Liver (tissue), 9 donors: ENCODE results near the gene C2CD4D. TPM values are rescaled to one million over a fixed set of nuclear protein-coding genes. Genes with fewer than 3 reads are reported as not detected.

Source experiments
- DNase-seq: peaks from one replicate; pipeline ENCODE4 v3.0.0-alpha.2; 2017; ENCODE audit warnings: low spot score
- H3K27ac ChIP-seq, 2 donors: one replicate each; pipeline ENCODE4 v1.7.0; 2013; ENCODE audit warnings: inconsistent platforms in 2 of 2, low read length in 2 of 2, control low read depth in 1 of 2, low read depth in 1 of 2, mild to moderate bottlenecking in 1 of 2
- H3K27me3 ChIP-seq, 4 donors: one replicate each; pipeline versions ENCODE4 v1.6.1 to v1.7.0; 2013; ENCODE audit warnings: low read length in 3 of 4, inconsistent platforms in 1 of 4, mild to moderate bottlenecking in 1 of 4, moderate library complexity in 1 of 4; ENCODE audit not compliant: control insufficient read depth in 4 of 4, insufficient read depth in 4 of 4
- H3K36me3 ChIP-seq, 4 donors: one replicate each; pipeline versions ENCODE4 v1.6.1 to v1.7.0; 2013; ENCODE audit warnings: low read length in 3 of 4, mild to moderate bottlenecking in 3 of 4, low read depth in 1 of 4, moderate library complexity in 1 of 4; ENCODE audit not compliant: control insufficient read depth in 4 of 4, insufficient read depth in 3 of 4
- H3K4me1 ChIP-seq, 4 donors: one replicate each; pipeline versions ENCODE4 v1.6.1 to v1.7.0; 2013; ENCODE audit warnings: low read length in 3 of 4, mild to moderate bottlenecking in 3 of 4, moderate library complexity in 1 of 4; ENCODE audit not compliant: control insufficient read depth in 4 of 4, insufficient read depth in 4 of 4
- H3K4me3 ChIP-seq, 3 donors: one replicate each; pipeline versions ENCODE4 v1.6.1 to v1.7.0; 2013; ENCODE audit warnings: low read length in 3 of 3, control low read depth in 1 of 3, low read depth in 1 of 3, mild to moderate bottlenecking in 1 of 3
- H3K9ac ChIP-seq, 2 donors: one replicate each; pipeline ENCODE4 v1.7.0; 2013; ENCODE audit warnings: low read length in 2 of 2, mild to moderate bottlenecking in 2 of 2, moderate library complexity in 2 of 2, control low read depth in 1 of 2, low read depth in 1 of 2
- H3K9me3 ChIP-seq, 4 donors: one replicate each; pipeline versions ENCODE4 v1.6.1 to v1.7.0; 2013; ENCODE audit warnings: low read length in 3 of 4; ENCODE audit not compliant: control insufficient read depth in 4 of 4
- ATF3 ChIP-seq: IDR thresholded peaks from 2 replicates; pipeline ENCODE4 v1.6.1; 2016; ENCODE audit warnings: antibody characterized with exemption
- CTCF ChIP-seq: fragments of 150-350 bp; IDR thresholded peaks from 2 replicates; pipeline ENCODE4 v1.5.1; 2017; ENCODE audit warnings: improper control_type of control experiment, low read depth, low read length; ENCODE audit not compliant: missing input control
- EGR1 ChIP-seq, 2 donors: IDR thresholded peaks; 2 replicates each; pipeline ENCODE4 v1.6.1; 2016 to 2018; ENCODE audit warnings: antibody characterized with exemption in 2 of 2, low read depth in 2 of 2
- FOXA2 ChIP-seq: IDR thresholded peaks from 2 replicates; pipeline ENCODE4 v1.6.1; 2016; ENCODE audit warnings: antibody characterized with exemption
- GABPA ChIP-seq, 2 donors: IDR thresholded peaks in 1 of 2; conservative IDR thresholded peaks in 1 of 2; 2 replicates each; pipeline ENCODE4 v1.6.1; 2016; ENCODE audit warnings: antibody characterized with exemption in 2 of 2, mild to moderate bottlenecking in 1 of 2, moderate library complexity in 1 of 2
- HNF4A ChIP-seq, 2 donors: conservative IDR thresholded peaks; 2 replicates each; pipeline ENCODE4 v1.6.1; 2016; ENCODE audit warnings: antibody characterized with exemption in 2 of 2, mild to moderate bottlenecking in 2 of 2
- HNF4G ChIP-seq: IDR thresholded peaks from 2 replicates; pipeline ENCODE4 v1.6.1; 2016; ENCODE audit warnings: antibody characterized with exemption
- JUND ChIP-seq, 2 donors: IDR thresholded peaks; 2 replicates each; pipeline ENCODE4 v1.6.1; 2016; ENCODE audit warnings: antibody characterized with exemption in 2 of 2
- RAD21 ChIP-seq, 2 donors: IDR thresholded peaks; 2 replicates each; pipeline ENCODE4 v1.6.1; 2016; ENCODE audit warnings: antibody characterized with exemption in 2 of 2, mild to moderate bottlenecking in 2 of 2
- RXRA ChIP-seq, 2 donors: IDR thresholded peaks; 2 replicates each; pipeline ENCODE4 v1.6.1; 2017 to 2018; ENCODE audit warnings: antibody characterized with exemption in 2 of 2, mild to moderate bottlenecking in 1 of 2
- SP1 ChIP-seq: IDR thresholded peaks from 2 replicates; pipeline ENCODE4 v1.6.1; 2018; ENCODE audit warnings: antibody characterized with exemption, mild to moderate bottlenecking
- TAF1 ChIP-seq: conservative IDR thresholded peaks from 2 replicates; pipeline ENCODE4 v1.6.1; 2016; ENCODE audit warnings: antibody characterized with exemption, mild to moderate bottlenecking
- YY1 ChIP-seq: IDR thresholded peaks from 2 replicates; pipeline ENCODE4 v1.6.1; 2016; ENCODE audit warnings: antibody characterized with exemption, mild to moderate bottlenecking
- ZBTB33 ChIP-seq: IDR thresholded peaks from 2 replicates; pipeline ENCODE4 v1.6.1; 2016; ENCODE audit warnings: antibody characterized with exemption
- WGBS: extraction: QIAGEN DNeasy Blood & Tissue Kit; methylation state at CpG from one replicate; pipeline ENCODE4 v1.1.7; 2013; 5-methylcytosine and 5-hydroxymethylcytosine counted together
- polyA plus RNA-seq, 2 donors: library from polyadenylated mRNA; stranded (reverse) in 1 of 2; unstranded in 1 of 2; fragments of 200-250 nt in 1 of 2; fragments of >200 nt in 1 of 2; fragmentation: Nextera tagmentation in 1 of 2; extraction: Ambion mirVana in 1 of 2; gene quantifications; one replicate each; pipeline versions ENCODE4 v1.2.1 to v1.2.3, GENCODE V29; 2013 to 2015
- total RNA-seq, 2 donors: library from RNA; depleted of rRNA; stranded (reverse); fragments of >200 nt; gene quantifications; one replicate each; pipeline ENCODE4 v1.2.3, GENCODE V29; 2014
- donor health status: healthy.
- donor health status: healthy.
- donor health status: healthy.
- donor health status: healthy.
- donor health status: healthy.

The C2CD4D gene
- total and polyA plus RNA-seq, 4 donors: 0.02 to 0.08 TPM; not detected in 2

GRCh38 chr1:151807131-151807530 is 32.5 kb downstream of the C2CD4D start:
- Histone ChIP-seq H3K4me1 (peaks cover 0 to 4% (median 0%) of the 10 kb centered on the region in 4 donors), H3K36me3 (peaks cover 1 to 40% (median 31%) of the 10 kb centered on the region in 4 donors), H3K4me3 (no peak overlapping the region), H3K9ac (no peak overlapping the region), H3K27ac (no peak overlapping the region), H3K27me3 (no peaks in the 10 kb centered on the region), H3K9me3 (no peaks in the 10 kb centered on the region)
- no peak for DNase-seq
- 73% methylated on average over 5 of the region's 5 CpGs for WGBS
- no peak for TF ChIP-seq JUND (IDR thresholded peaks at IDR 0.05)
- no peak for TF ChIP-seq HNF4A (conservative IDR thresholded peaks at IDR 0.05)
- TF ChIP-seq RXRA (IDR thresholded peaks at IDR 0.05): no peak
- no peak for TF ChIP-seq RAD21 (IDR thresholded peaks at IDR 0.05)
- TF ChIP-seq CTCF: no peak
- no peak for TF ChIP-seq ATF3
- no peak for TF ChIP-seq FOXA2

GRCh38 chr1:151806170-151806569 is 33.5 kb downstream of the C2CD4D start:
- peaks cover 1 to 30% (median 24%) of the 10 kb centered on the region in 4 donors for H3K36me3 ChIP-seq
- TF ChIP-seq HNF4A (conservative IDR thresholded peaks at IDR 0.05) (no peak), FOXA2 (no peak), YY1 (no peak), HNF4G (no peak), GABPA (IDR thresholded peaks at IDR 0.05 in 1 of 2, conservative IDR thresholded peaks at IDR 0.05 in 1 of 2) (no peak), TAF1 (no peak), CTCF (no peak), EGR1 (IDR thresholded peaks at IDR 0.05; ENCODE audit: low read depth in 2 of 2) (no peak), SP1 (no peak), ZBTB33 (no peak)
- no peak overlapping the region for H3K9ac ChIP-seq
- H3K4me3 ChIP-seq: no peak overlapping the region
- 79% methylated on average over 7 of the region's 7 CpGs for WGBS
- H3K9me3 ChIP-seq: no peaks in the 10 kb centered on the region
- no peak overlapping the region for H3K27ac ChIP-seq
- no peak for DNase-seq
- no peaks in the 10 kb centered on the region for H3K27me3 ChIP-seq
- peaks cover 0 to 1% (median 0%) of the 10 kb centered on the region in 4 donors for H3K4me1 ChIP-seq
